IMR-90 (cell line): ENCODE results near the gene FKBP6. TPM values are rescaled to one million over a fixed set of nuclear protein-coding genes. Genes with fewer than 3 reads are reported as not detected.

Source experiments
- ATAC-seq: fragments of 200-7000 bp; cut with Tn5 transposase; 2 replicates; pipeline ENCODE4 v1.9.1; 2020; ENCODE audit warnings: low read depth, mild to moderate bottlenecking, moderate library complexity
- BruUV-seq: library from RNA; stranded (reverse); fragments of 400-500 nt; replicated peaks from 2 replicates; lab custom pipeline; 2021; lab: Mats Ljungman, UMichigan
- CTCF ChIA-PET: fragments of 300-600 bp; formaldehyde crosslinking; extraction: SDS; loops from one replicate; lab custom pipeline; 2021; ENCODE audit warnings: antibody characterized with exemption; lab: Yijun Ruan, JAX
- POLR2A ChIA-PET: fragments of 300-600 bp; sonication (Branson Sonifier 250); formaldehyde crosslinking; loops from one replicate; lab custom pipeline; 2022; ENCODE audit warnings: antibody characterized with exemption; ENCODE audit not compliant: unreplicated experiment; lab: Charles Lee
- DNase-seq: peaks from one replicate; pipeline ENCODE4 v3.0.0; 2013
- H2AFZ ChIP-seq: replicated peaks from 2 replicates; pipeline ENCODE3; 2013; ENCODE audit warnings: low read length, mild to moderate bottlenecking; ENCODE audit not compliant: poor library complexity
- H2AK5ac ChIP-seq: 2 replicates; pipeline ENCODE4 v1.6.1; 2013; ENCODE audit warnings: low read depth, low read length, inconsistent platforms
- H2AK9ac ChIP-seq: replicated peaks from 2 replicates; pipeline ENCODE3; 2013; ENCODE audit warnings: mild to moderate bottlenecking, low read depth, low read length, moderate library complexity; ENCODE audit not compliant: poor library complexity
- H2BK120ac ChIP-seq: 2 replicates; pipeline ENCODE4 v1.6.1; 2013; ENCODE audit warnings: low read depth, low read length, inconsistent platforms
- H2BK15ac ChIP-seq: 3 replicates; pipeline ENCODE4 v1.6.1; 2013; ENCODE audit warnings: low read depth, low read length, inconsistent platforms
- H2BK20ac ChIP-seq: 2 replicates; pipeline ENCODE4 v1.6.1; 2013; ENCODE audit warnings: low read depth, mild to moderate bottlenecking, inconsistent platforms, low read length, moderate library complexity
- H2BK5ac ChIP-seq: 2 replicates; pipeline ENCODE4 v1.6.1; 2013; ENCODE audit warnings: mild to moderate bottlenecking, low read depth, low read length, inconsistent platforms; ENCODE audit not compliant: poor library complexity, severe bottlenecking
- H3K14ac ChIP-seq: replicated peaks from 2 replicates; pipeline ENCODE4 v1.6.1; 2013; ENCODE audit warnings: low read depth, low read length, inconsistent platforms
- H3K18ac ChIP-seq: 2 replicates; pipeline ENCODE4 v1.6.1; 2013; ENCODE audit warnings: low read depth, low read length, control low read depth
- H3K23ac ChIP-seq: 2 replicates; pipeline ENCODE4 v1.6.1; 2013; ENCODE audit warnings: low read depth, low read length, inconsistent platforms
- H3K27ac ChIP-seq: 2 replicates; pipeline ENCODE4 v1.5.1; 2013; ENCODE audit warnings: mild to moderate bottlenecking, control low read depth, low read length; ENCODE audit not compliant: insufficient read depth
- H3K27me3 ChIP-seq: 2 replicates; pipeline ENCODE4 v1.6.1; 2013; ENCODE audit warnings: low read length; ENCODE audit not compliant: control insufficient read depth, insufficient read depth
- H3K36me3 ChIP-seq: 2 replicates; pipeline ENCODE4 v1.6.1; 2013; ENCODE audit warnings: low read length, mixed read lengths; ENCODE audit not compliant: control insufficient read depth, insufficient read depth
- H3K4ac ChIP-seq: 2 replicates; pipeline ENCODE4 v1.6.1; 2013; ENCODE audit warnings: low read depth, low read length, inconsistent platforms
- H3K4me1 ChIP-seq: 2 replicates; pipeline ENCODE4 v1.6.1; 2013; ENCODE audit warnings: low read length, mixed read lengths; ENCODE audit not compliant: control insufficient read depth, insufficient read depth
- H3K4me2 ChIP-seq: 2 replicates; pipeline ENCODE4 v1.6.1; 2013; ENCODE audit warnings: low read depth, mild to moderate bottlenecking, control low read depth, low read length, moderate library complexity
- H3K4me3 ChIP-seq: 2 replicates; pipeline ENCODE4 v1.5.1; 2013; ENCODE audit warnings: low read depth, mild to moderate bottlenecking, control low read depth, low read length, moderate library complexity; ENCODE audit not compliant: insufficient read depth
- H3K56ac ChIP-seq: 2 replicates; pipeline ENCODE4 v1.6.1; 2013; ENCODE audit warnings: low read length, inconsistent platforms; ENCODE audit not compliant: insufficient read depth; ENCODE audit errors: extremely low read depth
- H3K79me1 ChIP-seq, 2 experiments: 2 replicates each; pipeline ENCODE4 v1.6.1; 2013; ENCODE audit warnings: low read length in 2 of 2, inconsistent platforms in 1 of 2, low read depth in 1 of 2
- H3K9ac ChIP-seq: 2 replicates; pipeline ENCODE4 v1.6.1; 2013; ENCODE audit warnings: low read depth, low read length, control low read depth
- H3K9me1 ChIP-seq: 2 replicates; pipeline ENCODE4 v1.6.1; 2013; ENCODE audit warnings: low read length, inconsistent platforms; ENCODE audit not compliant: insufficient read depth
- H3K9me3 ChIP-seq: 2 replicates; pipeline ENCODE4 v1.6.1; 2013; ENCODE audit warnings: low read length; ENCODE audit not compliant: control insufficient read depth, insufficient read depth
- H4K20me1 ChIP-seq: 2 replicates; pipeline ENCODE4 v1.6.1; 2013; ENCODE audit warnings: low read length, inconsistent platforms; ENCODE audit not compliant: insufficient read depth
- H4K5ac ChIP-seq: 2 replicates; pipeline ENCODE4 v1.6.1; 2013; ENCODE audit warnings: mild to moderate bottlenecking, low read depth, low read length, control low read depth
- H4K8ac ChIP-seq, 2 experiments: 2 replicates each; pipeline ENCODE4 v1.6.1; 2013; ENCODE audit warnings: low read depth in 2 of 2, low read length in 2 of 2, control low read depth in 1 of 2, inconsistent platforms in 1 of 2
- H4K91ac ChIP-seq: 2 replicates; pipeline ENCODE4 v1.6.1; 2013; ENCODE audit warnings: low read depth, low read length, inconsistent platforms; ENCODE audit not compliant: insufficient read depth
- POLR2A ChIP-seq: IDR thresholded peaks from 2 replicates; pipeline ENCODE4 v1.6.1; 2012; ENCODE audit warnings: mild to moderate bottlenecking, low read depth, low read length
- RAD21 ChIP-seq: IDR thresholded peaks from 2 replicates; pipeline ENCODE4 v1.6.1; 2012; ENCODE audit warnings: low read length, improper control_type of control experiment
- WGBS, 2 experiments: methylation state at CpG; one replicate each; pipeline versions ENCODE4 v1.1.5 to v1.1.7; 2013; ENCODE audit warnings: missing lambda C conversion rate in 2 of 2; ENCODE audit not compliant: insufficient read length in 1 of 2; ENCODE audit errors: extremely low coverage in 2 of 2; 5-methylcytosine and 5-hydroxymethylcytosine counted together
- dilution Hi-C: fragments of 300-500 bp; cut with HindIII; formaldehyde crosslinking; loops from one replicate; pipeline ENCODE4 v1.14.3; 2018; ENCODE audit warnings: low sequenced_read_pairs; ENCODE audit not compliant: unreplicated experiment
- in situ Hi-C: fragments of 300-500 bp; cut with MboI; formaldehyde crosslinking; loops from 3 replicates; pipeline ENCODE4 v1.14.3; 2019; ENCODE audit warnings: low sequenced_read_pairs, inconsistent platforms, mixed read lengths
- intact Hi-C: fragments of 100-400 bp; cut with micrococcal nuclease; formaldehyde crosslinking; loops from 2 replicates; pipeline ENCODE4 v1.10.0; 2022
- polyA plus RNA-seq, 3 experiments: library from polyadenylated mRNA; depleted of rRNA; stranded (reverse); fragments of >200 nt; gene quantifications; 2 replicates each; pipeline ENCODE4 v1.2.3, GENCODE V29; 2012; ENCODE audit warnings: low replicate concordance in 1 of 3
- total RNA-seq: library from RNA; depleted of rRNA; stranded (reverse); fragments of >200 nt; gene quantifications from 2 replicates; pipeline ENCODE4 v1.2.3, GENCODE V29; 2012
- TF ChIP-seq, protein P1 (sequence below): fragments of 150-350 bp; IDR thresholded peaks from 2 replicates; pipeline ENCODE4 v1.6.1; 2016; ENCODE audit warnings: low read depth, mild to moderate bottlenecking, low read length, moderate library complexity, borderline replicate concordance

The FKBP6 gene
- total and polyA plus RNA-seq, 2 of the 4 experiments (the other 2 are of a cell fraction), result not detected

DNA sequence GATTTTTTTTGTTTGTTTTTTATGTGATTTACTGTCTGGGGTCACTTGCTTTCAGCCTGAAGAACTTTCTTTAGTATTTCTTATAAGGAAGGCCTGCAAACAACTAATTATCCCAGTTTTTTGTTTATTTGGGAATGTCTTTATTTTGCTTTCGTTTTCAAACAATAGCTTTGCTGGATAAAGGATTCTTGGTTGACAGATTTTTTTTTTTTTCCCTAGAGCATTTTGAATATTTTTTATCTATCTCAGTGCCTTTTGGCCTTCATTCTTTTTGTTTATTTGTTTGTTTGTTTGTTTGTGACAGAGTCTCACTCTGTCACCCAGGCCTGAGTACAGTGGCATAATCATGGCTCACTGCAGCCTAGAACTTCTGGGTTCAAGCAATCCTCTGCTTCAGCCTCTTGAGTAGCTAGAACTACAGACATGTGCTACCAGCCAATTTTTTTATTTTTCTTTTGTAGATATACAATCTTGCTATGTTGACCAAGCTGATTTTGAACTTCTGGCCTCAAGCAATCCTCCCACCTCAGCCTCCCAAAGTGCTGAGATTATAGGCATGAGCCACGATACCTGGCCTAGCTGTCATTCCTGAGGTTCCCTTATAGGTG lies 59.4 kb downstream of the FKBP6 start:
- H3K79me1 ChIP-seq, result no peaks in the 10 kb centered on the region
- H3K14ac ChIP-seq, result no peak overlapping the region
- POLR2A ChIA-PET, result no interaction called here
- CTCF ChIA-PET, result no interaction called here
- H3K36me3 ChIP-seq, result no peaks in the 10 kb centered on the region
- ATAC-seq (no peak), DNase-seq (no peak)
- H3K27ac ChIP-seq, result no peak overlapping the region
- H3K4me3 ChIP-seq, result no peak overlapping the region
- dilution Hi-C loops (no loop called here), intact Hi-C loops (loop anchor here (5.0 kb wide), 1 partner anchor 35 kb away; no protein-coding TSS in a partner anchor), in situ Hi-C loops (no loop called here)
- no CpG with 5 or more reads among the region's 2 CpGs for WGBS, 2 experiments
- H4K5ac ChIP-seq, result no peak overlapping the region
- no peak overlapping the region for H3K4me2 ChIP-seq
- H3K9me1 ChIP-seq, result no peaks in the 10 kb centered on the region
- no peak overlapping the region for H2AFZ ChIP-seq
- no peak overlapping the region for H2BK5ac ChIP-seq
- no peak overlapping the region for H2AK5ac ChIP-seq
- no peaks in the 10 kb centered on the region for H3K4me1 ChIP-seq
- no peak overlapping the region for H3K9ac ChIP-seq
- no peak overlapping the region for H3K18ac ChIP-seq
- no peak overlapping the region for H2AK9ac ChIP-seq
- no peak overlapping the region for H4K8ac ChIP-seq
- peaks cover 26% of the 10 kb centered on the region for H3K9me3 ChIP-seq
- no peak overlapping the region for H2BK15ac ChIP-seq
- H3K4ac ChIP-seq, result no peak overlapping the region
- no peak overlapping the region for H3K56ac ChIP-seq
- H4K91ac ChIP-seq, result no peak overlapping the region
- H3K23ac ChIP-seq, result no peak overlapping the region
- TF ChIP-seq, protein P1, sequence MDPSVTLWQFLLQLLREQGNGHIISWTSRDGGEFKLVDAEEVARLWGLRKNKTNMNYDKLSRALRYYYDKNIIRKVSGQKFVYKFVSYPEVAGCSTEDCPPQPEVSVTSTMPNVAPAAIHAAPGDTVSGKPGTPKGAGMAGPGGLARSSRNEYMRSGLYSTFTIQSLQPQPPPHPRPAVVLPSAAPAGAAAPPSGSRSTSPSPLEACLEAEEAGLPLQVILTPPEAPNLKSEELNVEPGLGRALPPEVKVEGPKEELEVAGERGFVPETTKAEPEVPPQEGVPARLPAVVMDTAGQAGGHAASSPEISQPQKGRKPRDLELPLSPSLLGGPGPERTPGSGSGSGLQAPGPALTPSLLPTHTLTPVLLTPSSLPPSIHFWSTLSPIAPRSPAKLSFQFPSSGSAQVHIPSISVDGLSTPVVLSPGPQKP, result no peak
- TF ChIP-seq RAD21, result no peak
- no peak for TF ChIP-seq POLR2A
- H2BK20ac ChIP-seq, result no peak overlapping the region
- H3K27me3 ChIP-seq, result peaks cover 4% of the 10 kb centered on the region; the same call in 1 of the 2 replicates
- H2BK120ac ChIP-seq, result no peak overlapping the region
- no peaks in the 10 kb centered on the region for H4K20me1 ChIP-seq
- BruUV-seq, result no TSS peak
